Hepatocyte (in vitro differentiated cells): ENCODE results near the gene GINS1.

Source experiments
- CTCF ChIP-seq: fragments of 200-600 bp; sonication (generic); IDR thresholded peaks from 2 replicates; pipeline ENCODE4 v1.5.1; 2016; ENCODE audit warnings: antibody characterized with exemption, mild to moderate bottlenecking; ENCODE audit not compliant: poor library complexity
- EZH2 ChIP-seq: fragments of 200-600 bp; sonication (generic); IDR thresholded peaks from 2 replicates; pipeline ENCODE4 v1.6.1; 2016; ENCODE audit warnings: antibody characterized with exemption, mild to moderate bottlenecking, borderline replicate concordance
- EZH2phosphoT487 ChIP-seq: fragments of 200-600 bp; sonication (generic); IDR thresholded peaks from one replicate; pipeline ENCODE4 v1.6.1; 2018; ENCODE audit warnings: antibody characterized with exemption, mild to moderate bottlenecking, low read depth, moderate library complexity; ENCODE audit not compliant: unreplicated experiment, severe bottlenecking

GRCh38 chr20:25437153-25437581, 29.7 kb downstream of the GINS1 start:
- TF ChIP-seq EZH2 (no peak), CTCF (no peak), EZH2phosphoT487 (no peak)
